ENCODE measurements around the gene SPANXN3.
"Not testable (repeated sequence)": the region's sequence is repeated elsewhere in the genome, so short reads cannot be mapped to it uniquely, and the experiment has no call there.

Gene SPANXN3

GRCh38 chrX:143517375-143517774, at the start of gene SPANXN3:
Gene SPANXN3 (minus strand): TSS chrX:143517475. CDS start chrX:143517391, 84 bp downstream.
- H3K4me3 ChIP-seq (ENCODE audit: low read depth, low read length): not testable (repeated sequence)

DNA sequence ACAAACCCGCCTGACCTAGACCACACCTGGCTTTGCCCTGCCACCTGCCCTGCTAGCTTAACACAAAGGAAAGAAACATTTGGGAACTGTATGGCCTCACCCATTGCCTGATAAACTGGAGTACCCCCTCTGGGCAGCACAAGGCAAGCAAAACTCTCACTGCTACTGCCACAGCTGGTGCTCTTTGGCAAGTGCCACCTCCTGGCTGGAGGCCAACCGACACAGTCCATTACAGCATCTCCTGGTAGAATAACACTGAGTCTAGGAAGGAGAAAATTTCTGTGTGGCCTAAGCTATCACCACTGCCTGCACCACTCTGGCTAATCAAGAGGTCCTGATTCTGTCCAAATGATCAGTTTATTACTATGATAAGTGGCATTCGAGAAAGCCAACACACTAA, 18.9 kb upstream of the SPANXN3 start:
- H3K4me3 ChIP-seq (ENCODE audit: low read depth, low read length): no peak overlapping the region
- TF ChIP-seq, protein P1, sequence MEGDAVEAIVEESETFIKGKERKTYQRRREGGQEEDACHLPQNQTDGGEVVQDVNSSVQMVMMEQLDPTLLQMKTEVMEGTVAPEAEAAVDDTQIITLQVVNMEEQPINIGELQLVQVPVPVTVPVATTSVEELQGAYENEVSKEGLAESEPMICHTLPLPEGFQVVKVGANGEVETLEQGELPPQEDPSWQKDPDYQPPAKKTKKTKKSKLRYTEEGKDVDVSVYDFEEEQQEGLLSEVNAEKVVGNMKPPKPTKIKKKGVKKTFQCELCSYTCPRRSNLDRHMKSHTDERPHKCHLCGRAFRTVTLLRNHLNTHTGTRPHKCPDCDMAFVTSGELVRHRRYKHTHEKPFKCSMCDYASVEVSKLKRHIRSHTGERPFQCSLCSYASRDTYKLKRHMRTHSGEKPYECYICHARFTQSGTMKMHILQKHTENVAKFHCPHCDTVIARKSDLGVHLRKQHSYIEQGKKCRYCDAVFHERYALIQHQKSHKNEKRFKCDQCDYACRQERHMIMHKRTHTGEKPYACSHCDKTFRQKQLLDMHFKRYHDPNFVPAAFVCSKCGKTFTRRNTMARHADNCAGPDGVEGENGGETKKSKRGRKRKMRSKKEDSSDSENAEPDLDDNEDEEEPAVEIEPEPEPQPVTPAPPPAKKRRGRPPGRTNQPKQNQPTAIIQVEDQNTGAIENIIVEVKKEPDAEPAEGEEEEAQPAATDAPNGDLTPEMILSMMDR (IDR thresholded peaks at IDR 0.05; ENCODE audit: low read depth, low read length): no peak

DNA sequence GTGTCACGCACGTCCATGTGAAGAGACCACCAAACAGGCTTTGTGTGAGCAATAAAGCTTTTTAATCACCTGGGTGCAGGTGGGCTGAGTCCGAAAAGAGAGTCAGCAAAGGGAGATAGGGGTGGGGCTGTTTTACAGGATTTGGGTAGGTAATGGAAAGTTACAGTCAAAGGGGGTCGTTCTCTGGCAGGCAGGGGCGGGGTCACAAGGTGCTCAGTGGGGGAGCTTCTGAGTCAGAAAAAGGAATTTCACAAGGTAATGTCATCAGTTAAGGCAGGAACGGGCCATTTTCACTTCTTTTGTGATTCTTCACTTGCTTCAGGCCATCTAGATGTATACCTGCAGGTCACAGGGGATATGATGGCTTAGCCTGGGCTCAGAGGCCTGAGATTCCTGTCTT, 15.1 kb downstream of the SPANXN3 start:
- H3K4me3 ChIP-seq (ENCODE audit: low read depth, low read length): not testable (repeated sequence)

GRCh38 chrX:143500751-143501150, 16.5 kb downstream of the SPANXN3 start:
- TF ChIP-seq, protein P1 (IDR thresholded peaks at IDR 0.05; ENCODE audit: low read depth, low read length): no peak

GRCh38 chrX:143486105-143486504, 31.2 kb downstream of the SPANXN3 start:
- TF ChIP-seq, protein P1 (IDR thresholded peaks at IDR 0.05; ENCODE audit: low read depth, low read length): no peak
- no peak overlapping the region for H3K4me3 ChIP-seq (ENCODE audit: low read depth, low read length)

More at GRCh38 chrX:143500751-143501150, 16.5 kb downstream of the SPANXN3 start:
- H3K4me3 ChIP-seq (ENCODE audit: low read depth, low read length): no peak overlapping the region

- TF ChIP-seq, protein P1 (IDR thresholded peaks at IDR 0.05; ENCODE audit: low read depth, low read length): no peak
- no peak overlapping the region for H3K4me3 ChIP-seq (ENCODE audit: low read depth, low read length)
These were observed 40.5 kb downstream of the SPANXN3 start for GRCh38 chrX:143476751-143477150.

GRCh38 chrX:143472347-143472938, 44.8 kb downstream of the SPANXN3 start:
- TF ChIP-seq, protein P1 (IDR thresholded peaks at IDR 0.05; ENCODE audit: low read depth, low read length): no peak
- no peak overlapping the region for H3K4me3 ChIP-seq (ENCODE audit: low read depth, low read length)

DNA sequence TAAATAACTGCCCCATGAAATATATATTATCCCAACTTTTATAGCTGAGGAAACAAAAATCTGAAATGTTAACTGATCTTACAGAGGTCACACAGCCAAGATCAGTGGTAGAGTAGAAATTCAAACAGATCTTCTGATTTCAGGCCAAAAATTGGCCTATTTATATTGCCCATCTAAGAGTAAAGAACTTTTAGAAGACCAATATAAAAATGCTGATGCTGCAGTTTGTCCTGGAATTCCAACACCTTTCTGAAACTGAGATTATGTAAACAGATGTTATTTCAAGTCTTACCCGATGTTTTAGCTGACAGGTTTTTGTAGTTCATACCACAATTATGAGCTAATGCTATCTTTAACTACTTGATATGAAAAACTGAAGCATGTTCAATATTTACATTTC, 51.1 kb downstream of the SPANXN3 start:
- TF ChIP-seq, protein P1 (IDR thresholded peaks at IDR 0.05; ENCODE audit: low read depth, low read length): no peak
- H3K4me3 ChIP-seq (ENCODE audit: low read depth, low read length): no peak overlapping the region
